Activated CD4-positive, alpha-beta memory T cell treated with anti-CD3 and anti-CD28 coated beads for 36 hours (primary cell): ENCODE measurements around the gene TAF5. TPM values are rescaled to one million over a fixed set of nuclear protein-coding genes. Genes with fewer than 3 reads are reported as not detected.
A peak's percentile ranks its signal among the peaks of the same experiment; 100 is the strongest.
"Not testable (repeated sequence)": the region's sequence is repeated elsewhere in the genome, so short reads cannot be mapped to it uniquely, and the experiment has no call there.

Experiments
- CTCF ChIA-PET: fragments of 350-600 bp; sonication (Branson Sonifier 250); formaldehyde crosslinking; loops from one replicate; lab custom pipeline; 2021; ENCODE audit warnings: antibody characterized with exemption, inconsistent platforms; lab: Charles Lee
- POLR2A ChIA-PET: fragments of 350-600 bp; sonication (Branson Sonifier 250); formaldehyde crosslinking; loops from one replicate; lab custom pipeline; 2021; ENCODE audit warnings: antibody characterized with exemption; lab: Charles Lee
- DNase-seq: peaks from one replicate; pipeline ENCODE4 v3.0.0-alpha.2; 2020
- H3K27ac Mint-ChIP-seq: one replicate; pipeline ENCODE4 v1.8.0; 2021; ENCODE audit warnings: mixed read lengths
- H3K27me3 Mint-ChIP-seq: one replicate; pipeline ENCODE4 v1.8.0; 2021; ENCODE audit warnings: mixed read lengths
- H3K36me3 Mint-ChIP-seq: one replicate; pipeline ENCODE4 v1.8.0; 2021; ENCODE audit warnings: mixed read lengths
- H3K4me1 Mint-ChIP-seq: one replicate; pipeline ENCODE4 v1.8.0; 2021; ENCODE audit warnings: low read depth, mixed read lengths
- H3K4me3 Mint-ChIP-seq: one replicate; pipeline ENCODE4 v1.8.0; 2021; ENCODE audit warnings: mild to moderate bottlenecking, mixed read lengths
- H3K9me3 Mint-ChIP-seq: one replicate; pipeline ENCODE4 v1.8.0; 2021; ENCODE audit warnings: mixed read lengths
- intact Hi-C: fragments of 100-400 bp; cut with micrococcal nuclease; formaldehyde crosslinking; loops from one replicate; pipeline ENCODE4 v1.15.1; 2023
- total RNA-seq, 2 experiments: library from RNA; stranded (reverse); gene quantifications; one replicate each; pipeline ENCODE4 v1.2.3, GENCODE V29; 2021

Gene TAF5
- total RNA-seq, 2 experiments from 2014 or later = 12.9 to 13.2 TPM

- POLR2A ChIA-PET = no interaction called here
Measured at GRCh38 chr10:103413564-103413963, 45.8 kb downstream of the TAF5 start.

GRCh38 chr10:103415581-103415980 lies 47.8 kb downstream of the TAF5 start:
- no peaks in the 10 kb centered on the region for H3K4me1 Mint-ChIP-seq
- no peak overlapping the region for H3K4me3 Mint-ChIP-seq
- H3K9me3 Mint-ChIP-seq = no peaks in the 10 kb centered on the region
- intact Hi-C loops = no loop called here
- no peaks in the 10 kb centered on the region for H3K27me3 Mint-ChIP-seq
- DNase-seq = no peak
- CTCF ChIA-PET = interaction anchor here (1.2 to 6.8 kb wide), 11 partner anchors 10 to 177 kb away, joined by 4 to 42 read pairs (median 9); partner anchors contain the start of gene NEURL1
- H3K27ac Mint-ChIP-seq = no peak overlapping the region
- POLR2A ChIA-PET = no interaction called here
- peaks cover 55% of the 10 kb centered on the region for H3K36me3 Mint-ChIP-seq

More at GRCh38 chr10:103413564-103413963, 45.8 kb downstream of the TAF5 start:
- intact Hi-C loops = no loop called here
- Mint-ChIP-seq H3K36me3 (peaks cover 56% of the 10 kb centered on the region), H3K27ac (no peak overlapping the region), H3K27me3 (no peaks in the 10 kb centered on the region), H3K4me1 (no peaks in the 10 kb centered on the region), H3K4me3 (no peak overlapping the region), H3K9me3 (no peaks in the 10 kb centered on the region)
- DNase-seq = no peak
- CTCF ChIA-PET = interaction anchor here (6.8 kb wide), 1 partner anchor 72 kb away, joined by 42 read pairs; no protein-coding TSS in a partner anchor

- CTCF ChIA-PET = interaction anchor here (0.7 to 6.8 kb wide), 16 partner anchors 10 to 721 kb away, joined by 3 to 42 read pairs (median 6); partner anchors contain the start of genes ATP5MK, NEURL1 and PDCD11
- Mint-ChIP-seq H3K27me3 (no peaks in the 10 kb centered on the region), H3K27ac (no peak overlapping the region), H3K4me3 (no peak overlapping the region), H3K4me1 (no peaks in the 10 kb centered on the region), H3K36me3 (peaks cover 59% of the 10 kb centered on the region), H3K9me3 (no peaks in the 10 kb centered on the region)
- intact Hi-C loops = loop anchor here (1.0 to 2.0 kb wide), 2 partner anchors 66 to 148 kb away; no protein-coding TSS in a partner anchor
- DNase-seq = peak; percentile 61
- POLR2A ChIA-PET = no interaction called here
Measured at GRCh38 chr10:103416436-103417147, 48.8 kb downstream of the TAF5 start.

- H3K27ac Mint-ChIP-seq, H3K9me3 Mint-ChIP-seq, H3K4me3 Mint-ChIP-seq, H3K4me1 Mint-ChIP-seq, H3K27me3 Mint-ChIP-seq, DNase-seq, POLR2A ChIA-PET: not testable (repeated sequence)
- peaks cover 57% of the 10 kb centered on the region for H3K36me3 Mint-ChIP-seq
- CTCF ChIA-PET = interaction anchor here (0.7 to 6.8 kb wide), 14 partner anchors 10 to 721 kb away, joined by 3 to 42 read pairs (median 6); partner anchors contain the start of genes ATP5MK, NEURL1 and PDCD11
- intact Hi-C loops = loop anchor here (1.0 to 2.0 kb wide), 2 partner anchors 65 to 148 kb away; no protein-coding TSS in a partner anchor
Measured at GRCh38 chr10:103417148-103417469, 49.3 kb downstream of the TAF5 start.

GRCh38 chr10:103417601-103418000 lies 49.8 kb downstream of the TAF5 start:
- no peak for DNase-seq
- Mint-ChIP-seq H3K4me3 (no peak overlapping the region), H3K27ac (no peak overlapping the region), H3K4me1 (no peaks in the 10 kb centered on the region), H3K36me3 (peaks cover 61% of the 10 kb centered on the region), H3K9me3 (no peaks in the 10 kb centered on the region), H3K27me3 (no peaks in the 10 kb centered on the region)
- POLR2A ChIA-PET = no interaction called here
- CTCF ChIA-PET = interaction anchor here (0.7 to 6.8 kb wide), 12 partner anchors 21 to 722 kb away, joined by 3 to 42 read pairs (median 6); partner anchors contain the start of genes ATP5MK, NEURL1 and PDCD11
- intact Hi-C loops = loop anchor here (1.0 to 2.0 kb wide), 2 partner anchors 65 to 147 kb away; no protein-coding TSS in a partner anchor

GRCh38 chr10:103419101-103419500 lies 51.3 kb downstream of the TAF5 start:
- H3K36me3 Mint-ChIP-seq = peaks cover 70% of the 10 kb centered on the region

GRCh38 chr10:103423748-103424147 lies 56.0 kb downstream of the TAF5 start:
- Mint-ChIP-seq H3K4me3 (no peak overlapping the region), H3K4me1 (peaks cover 16% of the 10 kb centered on the region), H3K27ac (no peak overlapping the region), H3K27me3 (no peaks in the 10 kb centered on the region), H3K36me3 (peaks cover 66% of the 10 kb centered on the region), H3K9me3 (no peaks in the 10 kb centered on the region)
- intact Hi-C loops = no loop called here
- POLR2A ChIA-PET = no interaction called here
- CTCF ChIA-PET = interaction anchor here (0.8 kb wide), 1 partner anchor 52 kb away, joined by 3 read pairs; no protein-coding TSS in a partner anchor
- DNase-seq = no peak

More at GRCh38 chr10:103419101-103419500, 51.3 kb downstream of the TAF5 start:
- Mint-ChIP-seq H3K4me3 (no peak overlapping the region), H3K27ac (no peak overlapping the region), H3K9me3 (no peaks in the 10 kb centered on the region), H3K4me1 (no peaks in the 10 kb centered on the region), H3K27me3 (no peaks in the 10 kb centered on the region)
- ChIA-PET CTCF (interaction anchor here (6.8 kb wide), 1 partner anchor 67 kb away, joined by 42 read pairs; no protein-coding TSS in a partner anchor), POLR2A (no interaction called here)
- intact Hi-C loops = no loop called here
- DNase-seq = no peak

GRCh38 chr10:103427866-103428265 lies 60.1 kb downstream of the TAF5 start:
- no peak overlapping the region for H3K4me3 Mint-ChIP-seq
- H3K27ac Mint-ChIP-seq = no peak overlapping the region
- H3K4me1 Mint-ChIP-seq = peaks cover 34% of the 10 kb centered on the region
- H3K9me3 Mint-ChIP-seq = no peaks in the 10 kb centered on the region
- intact Hi-C loops = no loop called here
- no peaks in the 10 kb centered on the region for H3K27me3 Mint-ChIP-seq
- peaks cover 64% of the 10 kb centered on the region for H3K36me3 Mint-ChIP-seq
- ChIA-PET POLR2A (no interaction called here), CTCF (interaction anchor here (1.1 to 1.5 kb wide), 2 partner anchors 12 to 58 kb away, joined by 5 read pairs; no protein-coding TSS in a partner anchor)
- no peak for DNase-seq

GRCh38 chr10:103428989-103429643 lies 61.3 kb downstream of the TAF5 start:
- Mint-ChIP-seq H3K9me3 (no peaks in the 10 kb centered on the region), H3K4me3 (no peak overlapping the region), H3K27ac (peak overlapping the region; percentile 48), H3K27me3 (no peaks in the 10 kb centered on the region), H3K36me3 (peaks cover 58% of the 10 kb centered on the region), H3K4me1 (peaks cover 34% of the 10 kb centered on the region)
- DNase-seq = no peak
- intact Hi-C loops = loop anchor here (1.0 kb wide), 1 partner anchor 42 kb away; no protein-coding TSS in a partner anchor
- CTCF ChIA-PET = no interaction called here
- POLR2A ChIA-PET = no interaction called here

GRCh38 chr10:103429647-103430046 lies 61.9 kb downstream of the TAF5 start:
- H3K27ac Mint-ChIP-seq = peak overlapping the region; percentile 48
- intact Hi-C loops = loop anchor here (1.0 kb wide), 1 partner anchor 42 kb away; no protein-coding TSS in a partner anchor
- H3K9me3 Mint-ChIP-seq = no peaks in the 10 kb centered on the region
- no peak overlapping the region for H3K4me3 Mint-ChIP-seq
- CTCF ChIA-PET = no interaction called here
- H3K27me3 Mint-ChIP-seq = no peaks in the 10 kb centered on the region
- peaks cover 53% of the 10 kb centered on the region for H3K36me3 Mint-ChIP-seq
- peaks cover 34% of the 10 kb centered on the region for H3K4me1 Mint-ChIP-seq
- DNase-seq = peak; percentile 51
- POLR2A ChIA-PET = no interaction called here

- CTCF ChIA-PET = interaction anchor here (1.4 kb wide), 1 partner anchor 20 kb away, joined by 5 read pairs; the partner anchor contains the start of gene CALHM2
- Mint-ChIP-seq H3K4me1 (peaks cover 34% of the 10 kb centered on the region), H3K27ac (no peak overlapping the region), H3K9me3 (no peaks in the 10 kb centered on the region), H3K36me3 (peaks cover 57% of the 10 kb centered on the region), H3K4me3 (no peak overlapping the region), H3K27me3 (no peaks in the 10 kb centered on the region)
- intact Hi-C loops = no loop called here
- POLR2A ChIA-PET = no interaction called here
- DNase-seq = no peak
Measured at GRCh38 chr10:103431902-103432301, 64.1 kb downstream of the TAF5 start.

GRCh38 chr10:103433858-103434257 lies 66.1 kb downstream of the TAF5 start:
- Mint-ChIP-seq H3K9me3 (no peaks in the 10 kb centered on the region), H3K27me3 (no peaks in the 10 kb centered on the region), H3K27ac (no peak overlapping the region), H3K4me1 (peaks cover 17% of the 10 kb centered on the region), H3K36me3 (peaks cover 56% of the 10 kb centered on the region), H3K4me3 (no peak overlapping the region)
- ChIA-PET CTCF (interaction anchor here (1.0 kb wide), 1 partner anchor 52 kb away, joined by 3 read pairs; no protein-coding TSS in a partner anchor), POLR2A (no interaction called here)
- intact Hi-C loops = no loop called here
- no peak for DNase-seq
